K562 (cell line): ENCODE results near the gene PPP1R12B. TPM values are rescaled to one million over a fixed set of nuclear protein-coding genes. Genes with fewer than 3 reads are reported as not detected.

Experiments used
- CSDE1 ChIP-seq, 2 experiments: fragments of 450-650 bp; IDR thresholded peaks; 2 replicates each; pipeline ENCODE4 v1.6.1; 2016; ENCODE audit warnings: mild to moderate bottlenecking in 1 of 2
- DMBX1 ChIP-seq: fragments of 250-450 bp; sonication (Bioruptor Pico); IDR thresholded peaks from 2 replicates; pipeline ENCODE4 v1.8.0; 2022; ENCODE audit warnings: inconsistent platforms, mild to moderate bottlenecking, moderate library complexity, borderline replicate concordance
- HBP1 ChIP-seq: fragments of 450-650 bp; formaldehyde crosslinking; IDR thresholded peaks from 2 replicates; pipeline ENCODE4 v1.4.0; 2022; ENCODE audit warnings: missing genetic modification characterization
- HNRNPL ChIP-seq: fragments of 200-400 bp; formaldehyde crosslinking; IDR thresholded peaks from 2 replicates; pipeline ENCODE4 v1.6.1; 2017; ENCODE audit warnings: low read depth, mild to moderate bottlenecking, low read length
- NR1H2 ChIP-seq: sonication (generic); formaldehyde crosslinking; IDR thresholded peaks from 2 replicates; pipeline ENCODE4 v1.4.0; 2020; ENCODE audit warnings: mild to moderate bottlenecking, missing genetic modification reagents
- PURB ChIP-seq: sonication (generic); formaldehyde crosslinking; IDR thresholded peaks from 2 replicates; pipeline ENCODE4 v1.9.0; 2021; ENCODE audit warnings: low read depth, mild to moderate bottlenecking, missing genetic modification reagents
- RBM14 ChIP-seq: fragments of 200-400 bp; formaldehyde crosslinking; IDR thresholded peaks from 2 replicates; pipeline ENCODE4 v1.6.1; 2018; ENCODE audit warnings: low read depth, mild to moderate bottlenecking, low read length, moderate library complexity, borderline replicate concordance; ENCODE audit not compliant: insufficient read depth
- ZBTB5 ChIP-seq: fragments of 450-650 bp; IDR thresholded peaks from 2 replicates; pipeline ENCODE4 v1.6.1; 2017; ENCODE audit warnings: antibody characterized with exemption
- ZFP91 ChIP-seq: sonication (generic); formaldehyde crosslinking; IDR thresholded peaks from 2 replicates; pipeline ENCODE4 v1.8.0; 2022; ENCODE audit warnings: mild to moderate bottlenecking, missing genetic modification reagents
- ZNF133 ChIP-seq: fragments of 250-450 bp; sonication (Bioruptor Pico); IDR thresholded peaks from 2 replicates; pipeline ENCODE4 v1.4.0; 2020; ENCODE audit warnings: mild to moderate bottlenecking
- ZNF184 ChIP-seq: sonication (generic); formaldehyde crosslinking; IDR thresholded peaks from 2 replicates; pipeline ENCODE4 v1.5.0; 2020; ENCODE audit warnings: missing genetic modification reagents
- ZNF512 ChIP-seq: IDR thresholded peaks from 2 replicates; pipeline ENCODE4 v1.6.1; 2016; ENCODE audit warnings: missing genetic modification characterization, missing compliant biosample characterization
- polyA plus RNA-seq, 8 experiments: library from polyadenylated mRNA; depleted of rRNA in 4 of 8; stranded (reverse) in 5 of 8; unstranded in 3 of 8; fragments of >200 nt; fragmentation: Nextera tagmentation in 2 of 8; fragmentation: Illumina TruSeq in 1 of 8; extraction: Ambion mirVana in 2 of 8; extraction: Trizol in 1 of 8; gene quantifications; 2 replicates each; pipeline versions ENCODE4 v1.2.1 to v1.2.3, GENCODE V29; 2011 to 2014; ENCODE audit warnings: inconsistent platforms in 1 of 8, missing spikeins in 1 of 8
- total RNA-seq, 7 experiments: library from RNA; depleted of rRNA in 6 of 7; stranded (reverse); fragments of >200 nt in 6 of 7; fragmentation: Illumina TruSeq in 2 of 7; extraction: Trizol in 2 of 7; gene quantifications; 2 replicates each; pipeline versions ENCODE4 v1.2.1 to v1.2.3, GENCODE V29; 2011 to 2021; ENCODE audit warnings: low replicate concordance in 1 of 7
- TF ChIP-seq, protein P1 (sequence below): fragments of 450-650 bp; formaldehyde crosslinking; IDR thresholded peaks from 2 replicates; pipeline ENCODE4 v1.4.0; 2020; ENCODE audit warnings: mild to moderate bottlenecking, moderate library complexity
- TF ChIP-seq, protein P2 (sequence below), 2 experiments: fragments of 150-350 bp in 1 of 2; IDR thresholded peaks; 2 replicates each; pipeline ENCODE4 v1.6.1; 2012 to 2016; ENCODE audit warnings: low read depth in 2 of 2, low read length in 2 of 2, mild to moderate bottlenecking in 1 of 2, moderate library complexity in 1 of 2
- TF ChIP-seq, protein P3 (sequence below): sonication (generic); formaldehyde crosslinking; IDR thresholded peaks from 2 replicates; pipeline ENCODE4 v1.8.0; 2022; ENCODE audit warnings: missing genetic modification reagents, mild to moderate bottlenecking, borderline replicate concordance

The PPP1R12B gene
- total and polyA plus RNA-seq, 9 of the 15 experiments (the other 6 are each of a cell fraction or from before 2014, with no cell fraction given), result 0.73 to 16.9 (median 13.6) TPM

- TF ChIP-seq ZBTB5 (no peak), RBM14 (no peak), ZNF133 (CRISPR knock-in tag) (no peak), ZNF184 (CRISPR knock-in tag) (no peak), ZNF512 (no peak), DMBX1 (no peak), HNRNPL (no peak), PURB (CRISPR knock-in tag) (no peak), CSDE1 (IDR thresholded peaks at IDR 0.05) (no peak), ZFP91 (CRISPR knock-in tag) (peak; percentile 25; the same call in 1 of the 2 replicates), NR1H2 (CRISPR knock-in tag) (no peak), HBP1 (CRISPR knock-in tag) (peak; percentile 84; the same call in 1 of the 2 replicates)
- TF ChIP-seq, protein P1, sequence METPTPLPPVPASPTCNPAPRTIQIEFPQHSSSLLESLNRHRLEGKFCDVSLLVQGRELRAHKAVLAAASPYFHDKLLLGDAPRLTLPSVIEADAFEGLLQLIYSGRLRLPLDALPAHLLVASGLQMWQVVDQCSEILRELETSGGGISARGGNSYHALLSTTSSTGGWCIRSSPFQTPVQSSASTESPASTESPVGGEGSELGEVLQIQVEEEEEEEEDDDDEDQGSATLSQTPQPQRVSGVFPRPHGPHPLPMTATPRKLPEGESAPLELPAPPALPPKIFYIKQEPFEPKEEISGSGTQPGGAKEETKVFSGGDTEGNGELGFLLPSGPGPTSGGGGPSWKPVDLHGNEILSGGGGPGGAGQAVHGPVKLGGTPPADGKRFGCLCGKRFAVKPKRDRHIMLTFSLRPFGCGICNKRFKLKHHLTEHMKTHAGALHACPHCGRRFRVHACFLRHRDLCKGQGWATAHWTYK (CRISPR knock-in tag), result no peak
- TF ChIP-seq, protein P2, sequence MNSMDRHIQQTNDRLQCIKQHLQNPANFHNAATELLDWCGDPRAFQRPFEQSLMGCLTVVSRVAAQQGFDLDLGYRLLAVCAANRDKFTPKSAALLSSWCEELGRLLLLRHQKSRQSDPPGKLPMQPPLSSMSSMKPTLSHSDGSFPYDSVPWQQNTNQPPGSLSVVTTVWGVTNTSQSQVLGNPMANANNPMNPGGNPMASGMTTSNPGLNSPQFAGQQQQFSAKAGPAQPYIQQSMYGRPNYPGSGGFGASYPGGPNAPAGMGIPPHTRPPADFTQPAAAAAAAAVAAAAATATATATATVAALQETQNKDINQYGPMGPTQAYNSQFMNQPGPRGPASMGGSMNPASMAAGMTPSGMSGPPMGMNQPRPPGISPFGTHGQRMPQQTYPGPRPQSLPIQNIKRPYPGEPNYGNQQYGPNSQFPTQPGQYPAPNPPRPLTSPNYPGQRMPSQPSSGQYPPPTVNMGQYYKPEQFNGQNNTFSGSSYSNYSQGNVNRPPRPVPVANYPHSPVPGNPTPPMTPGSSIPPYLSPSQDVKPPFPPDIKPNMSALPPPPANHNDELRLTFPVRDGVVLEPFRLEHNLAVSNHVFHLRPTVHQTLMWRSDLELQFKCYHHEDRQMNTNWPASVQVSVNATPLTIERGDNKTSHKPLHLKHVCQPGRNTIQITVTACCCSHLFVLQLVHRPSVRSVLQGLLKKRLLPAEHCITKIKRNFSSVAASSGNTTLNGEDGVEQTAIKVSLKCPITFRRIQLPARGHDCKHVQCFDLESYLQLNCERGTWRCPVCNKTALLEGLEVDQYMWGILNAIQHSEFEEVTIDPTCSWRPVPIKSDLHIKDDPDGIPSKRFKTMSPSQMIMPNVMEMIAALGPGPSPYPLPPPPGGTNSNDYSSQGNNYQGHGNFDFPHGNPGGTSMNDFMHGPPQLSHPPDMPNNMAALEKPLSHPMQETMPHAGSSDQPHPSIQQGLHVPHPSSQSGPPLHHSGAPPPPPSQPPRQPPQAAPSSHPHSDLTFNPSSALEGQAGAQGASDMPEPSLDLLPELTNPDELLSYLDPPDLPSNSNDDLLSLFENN (IDR thresholded peaks at IDR 0.05; ENCODE audit: low read depth in 2 of 2, low read length in 2 of 2), result no peak
- TF ChIP-seq, protein P3, sequence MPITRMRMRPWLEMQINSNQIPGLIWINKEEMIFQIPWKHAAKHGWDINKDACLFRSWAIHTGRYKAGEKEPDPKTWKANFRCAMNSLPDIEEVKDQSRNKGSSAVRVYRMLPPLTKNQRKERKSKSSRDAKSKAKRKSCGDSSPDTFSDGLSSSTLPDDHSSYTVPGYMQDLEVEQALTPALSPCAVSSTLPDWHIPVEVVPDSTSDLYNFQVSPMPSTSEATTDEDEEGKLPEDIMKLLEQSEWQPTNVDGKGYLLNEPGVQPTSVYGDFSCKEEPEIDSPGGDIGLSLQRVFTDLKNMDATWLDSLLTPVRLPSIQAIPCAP (CRISPR knock-in tag), result no peak
These were observed 276.2 kb downstream of the PPP1R12B start (continued) for GRCh38 chr1:202624781-202625108.
